DMS 273 treated with DMSO at 0.1 percent for 48 hours (cell line): Measurements from ENCODE around the gene MYO15A.
"Not testable (repeated sequence)": the region's sequence is repeated elsewhere in the genome, so short reads cannot be mapped to it uniquely, and the experiment has no call there.

Experiments
- DNase-seq: peaks from one replicate; lab custom pipeline; 2025; lab: John Stamatoyannopoulos, UW

MYO15A gene

GRCh38 chr17:18185391-18185790 is 76.8 kb downstream of the MYO15A start:
- DNase-seq = no peak

- no peak for DNase-seq
Observed at GRCh38 chr17:18185832-18186626, 77.5 kb downstream of the MYO15A start.

GRCh38 chr17:18186627-18186982 is 78.0 kb downstream of the MYO15A start:
- DNase-seq = no peak

DNA sequence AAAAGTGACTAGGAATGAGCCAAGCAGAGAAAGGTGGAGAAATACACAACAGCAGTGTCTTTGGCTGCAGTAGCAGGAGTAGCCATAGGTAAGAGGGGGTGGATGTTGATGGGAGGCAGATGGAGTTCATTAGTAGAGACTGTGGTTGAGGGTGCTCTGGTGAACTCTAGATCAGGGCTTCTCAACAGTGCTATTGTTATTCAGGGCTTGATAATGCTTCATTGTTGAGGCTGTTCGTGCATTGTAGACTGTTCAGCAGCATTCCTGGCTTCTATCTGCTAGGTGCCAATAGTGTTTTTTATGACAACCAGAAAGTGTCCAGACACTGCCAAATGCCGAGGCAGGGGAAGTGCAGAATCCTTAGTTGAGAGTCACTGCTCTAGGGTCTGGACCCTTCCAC is 78.7 kb downstream of the MYO15A start:
- DNase-seq = no peak

- DNase-seq = no peak
Observed at GRCh38 chr17:18187821-18188761, 79.5 kb downstream of the MYO15A start.

DNA sequence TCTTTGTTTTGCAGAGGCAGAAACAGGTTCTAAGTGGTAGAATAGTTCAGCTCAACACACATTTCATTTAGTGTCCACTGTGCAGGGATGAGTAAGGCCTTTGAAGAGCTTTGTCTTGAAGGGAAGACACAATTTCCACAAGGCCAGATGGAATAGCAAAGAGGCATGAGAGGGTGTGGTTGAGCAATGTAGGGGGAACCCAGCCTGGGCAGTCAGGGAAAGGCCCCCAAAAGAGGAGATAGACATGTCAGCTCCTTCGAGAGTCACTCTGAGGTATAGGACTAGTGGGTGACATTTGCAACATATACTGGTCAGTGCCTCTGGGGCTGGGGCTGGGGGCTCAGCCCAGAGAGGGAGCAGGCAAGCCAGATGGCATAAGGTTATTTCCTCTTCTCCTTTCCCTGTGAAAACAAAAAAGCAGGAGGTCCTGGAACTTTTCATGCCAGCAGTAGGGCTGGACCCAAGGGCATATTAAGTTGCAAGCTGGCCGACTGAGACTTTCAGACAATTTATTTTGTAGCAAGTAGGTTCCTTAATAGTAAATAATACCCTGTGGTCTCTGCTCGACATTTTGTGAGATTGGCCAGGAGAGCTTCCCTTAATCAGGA is 82.2 kb downstream of the MYO15A start:
- no peak for DNase-seq

- DNase-seq = no peak
Observed at GRCh38 chr17:18191236-18191667, 82.7 kb downstream of the MYO15A start.

GRCh38 chr17:18191967-18192366 is 83.4 kb downstream of the MYO15A start:
- no peak for DNase-seq

- no peak for DNase-seq
Observed at GRCh38 chr17:18194394-18194793, 85.8 kb downstream of the MYO15A start.

DNA sequence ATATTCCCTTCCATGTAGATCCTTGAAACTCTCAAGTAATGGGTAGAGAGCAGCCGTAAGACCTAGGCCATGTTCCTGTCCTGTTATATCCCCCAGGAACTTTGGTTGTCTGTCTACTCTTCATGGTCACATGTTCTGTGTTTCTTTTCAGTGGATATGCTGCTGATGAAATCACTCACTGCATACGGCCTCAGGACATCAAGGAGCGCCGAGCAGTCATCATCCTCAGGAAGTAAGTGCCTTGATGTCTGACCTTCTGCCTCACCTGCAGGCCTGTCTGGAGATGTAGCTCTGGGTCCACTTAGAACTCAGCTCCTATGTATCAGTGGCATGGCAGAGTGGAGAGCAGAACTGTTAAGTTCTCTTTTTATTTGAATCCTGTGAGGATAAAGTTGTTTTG is 86.2 kb downstream of the MYO15A start:
- DNase-seq = no peak

- no peak for DNase-seq
Observed at GRCh38 chr17:18195246-18195645, 86.7 kb downstream of the MYO15A start.

DNA sequence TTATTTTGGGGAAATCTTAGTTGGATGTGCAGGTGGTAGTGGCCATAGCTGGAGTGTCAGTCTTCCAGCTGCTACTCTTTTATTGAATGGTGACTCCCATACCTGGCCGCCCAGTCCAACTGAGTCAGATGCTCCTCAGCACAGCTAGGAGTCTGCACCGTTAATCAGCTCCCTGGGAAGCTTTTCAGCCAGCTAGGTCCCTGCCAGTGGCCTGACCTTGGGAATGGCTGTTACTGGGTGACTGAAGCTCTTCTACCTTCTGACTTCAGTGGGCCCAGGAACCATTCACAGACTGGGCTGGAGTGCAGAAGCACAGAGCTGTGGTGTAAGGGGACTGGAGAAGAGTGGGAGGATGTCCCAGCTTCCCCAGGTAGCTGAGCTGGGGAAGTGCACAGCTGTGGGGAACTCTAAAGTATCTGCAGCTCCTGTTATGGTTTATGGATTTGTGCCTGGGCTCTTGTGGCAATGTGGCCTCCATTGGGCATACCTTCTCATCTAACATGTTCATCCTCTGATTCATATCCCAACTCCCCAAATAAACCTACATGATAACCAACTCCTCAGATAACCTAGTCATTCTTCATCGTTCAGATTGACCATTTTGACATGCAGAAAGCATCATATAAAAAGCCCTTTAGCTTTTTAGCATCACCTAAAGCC is 89.1 kb downstream of the MYO15A start:
- no peak for DNase-seq

- DNase-seq = no peak
Observed at GRCh38 chr17:18198530-18198929, 90.0 kb downstream of the MYO15A start.

GRCh38 chr17:18201108-18201507 is 92.6 kb downstream of the MYO15A start:
- DNase-seq = no peak

GRCh38 chr17:18203308-18203707 is 94.8 kb downstream of the MYO15A start:
- no peak for DNase-seq

- no peak for DNase-seq
Observed at GRCh38 chr17:18205861-18206260, 97.3 kb downstream of the MYO15A start.

GRCh38 chr17:18206962-18207361 is 98.4 kb downstream of the MYO15A start:
- no peak for DNase-seq

DNA sequence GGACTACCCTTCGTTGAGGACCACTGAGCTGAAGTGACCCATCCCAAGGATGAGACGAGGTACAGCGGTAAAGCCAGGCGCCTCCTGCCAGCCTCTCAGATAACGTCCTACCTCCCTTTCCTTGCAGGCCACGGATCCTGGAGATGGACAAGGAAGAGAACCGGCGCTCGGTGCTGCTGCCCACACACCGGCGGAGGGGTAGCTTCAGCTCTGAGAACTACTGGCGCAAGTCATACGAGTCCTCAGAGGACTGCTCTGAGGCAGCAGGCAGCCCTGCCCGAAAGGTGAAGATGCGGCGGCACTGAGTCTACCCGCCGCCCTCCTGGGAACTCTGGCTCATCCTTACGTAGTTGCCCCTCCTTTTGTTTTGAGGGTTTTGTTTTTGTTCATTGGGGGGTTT is 99.5 kb downstream of the MYO15A start:
- no peak for DNase-seq

GRCh38 chr17:18213666-18214270 is 105.2 kb downstream of the MYO15A start:
- DNase-seq = no peak

DNA sequence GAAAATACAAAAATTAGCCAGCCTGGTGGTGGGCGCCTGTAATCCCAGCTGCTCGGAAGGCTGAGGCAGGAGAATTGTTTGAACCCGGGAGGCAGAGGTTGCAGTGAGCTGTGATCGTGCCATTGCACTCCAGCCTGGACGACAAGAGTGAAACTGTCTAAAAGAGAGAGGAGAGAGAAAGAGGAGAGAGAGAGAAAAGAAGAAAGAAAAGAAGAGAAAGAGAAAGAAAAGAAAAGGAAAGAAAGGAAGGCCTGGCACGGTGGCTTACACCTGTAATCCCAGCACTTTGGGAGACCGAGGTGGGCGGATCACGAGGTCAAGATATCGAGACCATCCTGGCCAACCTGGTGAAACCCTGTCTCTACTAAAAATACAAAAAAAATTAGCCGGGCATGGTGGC is 108.3 kb downstream of the MYO15A start:
- not testable (repeated sequence) for DNase-seq

- DNase-seq = no peak
Observed at GRCh38 chr17:18217412-18218015, 109.0 kb downstream of the MYO15A start.
